HTR-8/SVneo (cell line): ENCODE results near the gene TEKTIP1.
"Not testable (repeated sequence)": the region's sequence is repeated elsewhere in the genome, so short reads cannot be mapped to it uniquely, and the experiment has no call there.

Experiments used
- DNase-seq: peaks from one replicate; pipeline ENCODE4 v3.0.0; 2011; ENCODE audit warnings: low spot score, mixed read lengths; ENCODE audit not compliant: insufficient read length
- FAIRE-seq: peaks from 2 replicates; lab custom pipeline; 2011; peaks lifted over from hg19 to GRCh38; lab: Jason Lieb, UNC

Gene TEKTIP1

DNA sequence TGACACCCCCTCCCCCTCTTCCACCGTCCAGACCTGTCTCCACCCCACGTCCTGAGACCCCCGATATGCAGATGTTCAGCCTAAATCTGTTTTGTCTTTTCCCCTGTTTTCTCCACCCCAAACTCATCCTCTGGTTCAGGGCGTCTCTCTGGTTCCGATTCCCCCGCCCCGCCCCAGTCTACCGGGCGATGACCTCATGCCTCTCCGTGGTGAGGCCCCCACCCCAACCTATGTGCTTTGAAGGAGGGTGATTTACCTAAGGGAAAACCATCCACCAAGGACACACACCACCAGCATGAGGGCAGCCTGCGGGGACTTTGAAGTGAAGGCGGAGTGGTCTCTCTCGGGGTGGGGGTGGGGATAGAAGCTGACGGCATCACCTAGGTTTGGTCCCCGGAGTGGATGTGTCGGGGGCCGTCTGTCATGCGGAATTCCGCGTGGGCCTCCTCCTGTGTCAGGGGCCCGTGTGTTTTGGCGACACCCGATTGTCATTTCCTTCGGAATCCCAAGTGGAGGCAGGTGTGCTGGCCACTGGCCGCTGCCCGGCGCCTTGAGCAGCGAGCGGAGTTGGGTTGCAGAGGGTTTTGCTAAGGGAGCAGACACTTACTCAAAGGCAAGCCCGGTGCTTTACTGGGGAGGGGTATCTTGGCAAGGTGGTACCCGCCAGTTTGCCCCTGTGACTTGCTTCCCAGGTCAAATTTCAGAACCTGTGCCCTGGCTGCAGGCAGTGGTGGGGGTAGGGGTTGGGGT is 31.4 kb upstream of the TEKTIP1 start:
- FAIRE-seq = no peak
- DNase-seq = no peak

- FAIRE-seq, DNase-seq: not testable (repeated sequence)
Observed at GRCh38 chr19:3508121-3508661, 30.8 kb upstream of the TEKTIP1 start.

- no peak for DNase-seq
- no peak for FAIRE-seq
Observed at GRCh38 chr19:3508771-3509535, 30.0 kb upstream of the TEKTIP1 start.

DNA sequence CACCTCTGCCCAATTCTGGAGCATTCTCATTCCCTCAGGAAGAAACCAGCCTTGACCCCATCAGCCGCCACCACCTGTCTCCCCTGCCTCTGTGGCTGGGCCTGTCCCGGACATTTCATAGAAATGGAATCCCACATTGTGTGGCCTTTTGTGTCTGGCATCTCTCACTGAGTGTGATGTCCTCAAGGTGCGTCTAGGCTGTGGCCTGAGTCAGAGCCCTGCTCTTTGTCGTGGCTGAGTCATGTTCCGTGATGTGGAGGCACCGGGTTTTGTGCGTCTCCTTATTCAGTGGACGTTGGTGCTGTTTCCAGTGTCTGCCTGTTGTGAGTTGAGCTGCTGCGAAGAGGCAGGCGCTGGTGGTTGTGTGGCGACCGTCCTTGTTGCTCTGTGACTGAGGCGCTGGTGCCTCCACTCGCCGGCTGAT is 29.4 kb upstream of the TEKTIP1 start:
- no peak for DNase-seq
- no peak for FAIRE-seq

GRCh38 chr19:3510727-3511126 is 28.2 kb upstream of the TEKTIP1 start:
- FAIRE-seq (no peak), DNase-seq (no peak)

DNA sequence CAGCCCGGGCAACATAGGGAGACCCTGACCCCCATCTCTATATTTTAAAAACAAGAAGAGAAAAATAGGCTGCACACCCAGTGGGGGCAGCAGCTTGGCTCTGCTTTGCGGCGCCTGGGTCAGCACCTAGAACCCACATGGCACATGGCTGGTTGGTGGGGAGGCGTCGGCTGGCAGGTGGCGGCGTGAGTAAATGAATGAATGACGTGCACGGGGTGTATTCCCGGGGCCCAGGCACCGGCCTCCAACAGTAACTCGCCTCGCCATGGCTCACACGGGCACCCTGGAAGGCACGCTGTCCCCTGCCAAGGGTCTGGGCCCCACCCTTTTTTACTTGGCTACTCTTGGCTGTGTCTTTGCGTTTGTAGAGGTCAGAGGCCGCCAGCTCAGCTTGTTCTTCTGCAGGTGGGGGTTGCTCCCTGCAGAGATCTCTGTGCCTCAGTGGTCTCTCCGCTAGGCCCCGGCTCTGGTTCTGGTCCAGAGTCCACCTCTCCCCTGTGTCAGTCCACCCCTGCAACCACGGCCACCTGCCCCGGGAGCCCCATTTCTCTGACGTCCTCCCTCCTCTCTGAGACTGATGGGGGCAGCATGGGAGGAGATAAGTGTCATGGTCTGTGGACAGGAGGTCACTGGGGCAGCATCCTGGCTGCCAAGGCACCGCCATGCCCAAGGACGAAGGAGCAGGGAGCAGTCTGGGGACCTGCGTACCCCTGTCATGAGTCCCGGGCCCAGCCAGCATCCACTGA is 27.3 kb upstream of the TEKTIP1 start:
- DNase-seq (no peak), FAIRE-seq (no peak)

- no peak for FAIRE-seq
- no peak for DNase-seq
Observed at GRCh38 chr19:3512562-3513228, 26.3 kb upstream of the TEKTIP1 start.

DNA sequence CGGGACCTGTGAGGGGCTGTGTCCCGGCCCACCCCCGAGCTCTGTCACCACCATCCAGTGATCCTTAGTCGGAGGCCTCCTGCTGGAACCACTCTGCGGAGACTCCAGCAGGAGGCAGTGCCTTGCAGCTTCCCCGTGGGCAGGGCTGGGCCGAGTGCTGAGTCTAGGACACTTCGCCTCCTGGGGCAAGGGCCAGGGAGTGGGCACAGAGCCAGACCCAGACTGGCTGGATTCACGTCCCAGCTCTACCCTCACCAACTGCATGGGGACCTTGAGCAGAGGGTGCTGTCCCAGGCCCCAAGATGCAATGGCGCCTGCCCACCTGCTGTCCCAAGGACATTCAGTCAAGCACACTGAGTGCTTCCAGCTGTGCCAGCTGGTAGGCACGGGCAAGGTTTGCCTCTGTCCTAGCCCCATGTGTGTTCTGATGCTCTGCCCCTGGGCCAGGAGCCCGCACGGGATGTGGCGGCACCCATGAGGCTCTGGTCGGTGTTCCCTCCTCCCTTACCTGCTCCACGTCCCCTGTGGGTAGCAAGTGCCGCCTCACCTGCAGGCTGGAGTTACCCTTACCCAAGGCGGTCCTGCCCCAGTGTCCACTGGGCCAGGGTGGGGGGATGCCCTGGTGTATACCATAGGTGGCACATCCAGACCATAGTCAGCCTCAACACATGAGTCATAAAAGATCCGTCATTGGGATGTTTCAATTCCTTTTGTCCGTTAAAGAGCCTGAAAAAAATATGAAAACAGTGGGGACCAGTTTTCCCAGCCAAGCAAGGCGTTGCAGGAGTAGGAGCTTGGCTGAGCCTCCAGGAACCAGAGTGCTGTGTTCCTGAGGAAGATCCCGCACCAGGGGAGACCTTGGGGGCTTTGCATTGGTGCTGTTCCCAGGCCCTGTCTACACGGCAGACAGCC is 25.5 kb upstream of the TEKTIP1 start:
- no peak for DNase-seq
- no peak for FAIRE-seq

GRCh38 chr19:3514930-3515329 is 24.0 kb upstream of the TEKTIP1 start:
- FAIRE-seq = no peak
- DNase-seq = no peak

DNA sequence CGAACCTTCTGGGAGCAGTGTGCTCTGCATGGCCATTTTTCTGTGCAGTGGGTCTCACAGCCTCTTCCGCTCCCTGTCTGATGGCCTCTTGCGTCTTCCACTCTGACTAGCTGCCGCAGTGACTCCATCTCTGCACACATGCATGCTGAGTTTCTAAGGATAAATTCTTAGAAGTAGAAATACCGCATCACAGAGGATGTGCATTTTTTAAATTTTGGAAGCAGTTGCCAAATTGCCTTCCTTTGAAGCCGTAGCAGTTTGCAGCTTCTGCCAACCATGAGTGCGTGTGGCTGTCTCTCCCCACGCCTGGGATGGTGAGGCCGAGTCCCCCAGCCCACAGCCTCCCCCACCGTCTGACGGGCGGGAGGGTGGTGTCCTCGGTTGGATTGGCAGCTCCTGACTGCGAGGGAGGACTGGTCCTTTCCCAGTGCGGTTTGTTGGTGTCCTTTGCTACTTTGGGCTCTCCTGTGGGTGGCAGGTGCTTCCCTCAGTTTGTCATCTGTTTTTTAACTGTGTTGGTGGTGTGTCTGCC is 23.0 kb upstream of the TEKTIP1 start:
- no peak for FAIRE-seq
- DNase-seq = no peak

DNA sequence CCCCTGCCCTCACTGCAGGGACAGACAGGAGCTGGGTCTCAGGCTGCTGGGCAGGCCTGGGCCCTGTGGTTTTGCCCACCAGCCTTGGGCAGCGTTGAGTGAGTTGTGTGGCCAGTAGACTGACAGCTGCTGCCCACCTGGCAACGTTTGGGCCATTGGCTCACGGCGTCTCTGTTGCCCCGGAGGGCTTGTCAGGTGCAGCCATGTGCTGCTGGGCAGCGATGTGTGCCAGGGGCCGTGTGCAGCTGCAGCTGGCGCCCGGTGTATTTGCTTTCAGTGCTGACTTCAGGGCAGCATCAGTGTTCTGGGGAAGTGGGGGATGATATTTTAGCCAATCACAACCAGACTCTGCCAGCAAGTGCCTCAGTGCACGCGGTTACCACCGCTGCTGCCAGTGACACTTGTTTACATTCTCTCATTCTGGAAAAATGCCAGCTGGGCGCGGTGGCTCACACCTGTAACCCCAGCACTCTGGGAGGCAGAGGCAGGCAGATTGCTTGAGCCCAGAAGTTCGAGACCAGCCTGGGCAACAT is 22.2 kb upstream of the TEKTIP1 start:
- DNase-seq = no peak
- FAIRE-seq = no peak

GRCh38 chr19:3517638-3518037 is 21.3 kb upstream of the TEKTIP1 start:
- DNase-seq (no peak), FAIRE-seq (no peak)

DNA sequence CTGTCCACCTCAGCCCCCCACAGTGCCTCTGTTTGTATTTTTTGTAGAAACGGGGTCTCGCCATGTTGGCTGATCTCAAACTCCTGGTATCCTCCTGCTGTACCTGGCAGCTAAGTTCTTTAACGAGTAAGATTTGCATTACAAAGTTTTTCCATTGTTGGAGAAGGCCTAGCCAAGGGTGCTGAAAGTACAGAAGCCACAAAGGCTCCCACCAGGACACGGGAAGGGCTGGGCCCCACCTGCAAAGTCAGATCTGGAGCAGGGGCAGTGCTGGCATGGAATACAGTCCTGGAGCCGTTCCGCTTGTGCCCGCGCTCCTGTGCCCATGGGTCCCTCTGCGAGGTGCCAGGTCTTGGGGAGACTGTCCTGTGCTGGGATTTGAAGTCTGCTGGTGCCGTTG is 20.7 kb upstream of the TEKTIP1 start:
- no peak for FAIRE-seq
- no peak for DNase-seq

DNA sequence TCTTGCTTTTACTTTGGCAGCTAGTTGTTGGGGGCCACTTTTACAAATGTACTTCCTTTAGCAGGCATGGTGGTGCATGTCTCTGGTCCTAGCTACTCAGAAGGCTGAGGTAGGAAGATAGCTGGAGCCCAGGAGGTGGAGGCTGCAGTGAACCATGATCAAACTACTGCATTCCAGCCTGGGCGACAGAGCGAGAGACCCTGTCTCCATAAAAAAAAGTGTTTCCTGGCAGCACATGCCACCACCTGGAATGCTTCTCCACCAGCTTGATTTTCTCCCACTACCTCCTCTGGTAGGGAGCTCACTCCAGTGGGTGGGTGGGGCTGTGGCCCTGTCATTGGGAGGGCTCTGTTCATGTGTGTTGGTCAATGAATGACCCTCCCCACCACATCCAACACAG is 20.3 kb upstream of the TEKTIP1 start:
- no peak for DNase-seq
- FAIRE-seq = no peak

DNA sequence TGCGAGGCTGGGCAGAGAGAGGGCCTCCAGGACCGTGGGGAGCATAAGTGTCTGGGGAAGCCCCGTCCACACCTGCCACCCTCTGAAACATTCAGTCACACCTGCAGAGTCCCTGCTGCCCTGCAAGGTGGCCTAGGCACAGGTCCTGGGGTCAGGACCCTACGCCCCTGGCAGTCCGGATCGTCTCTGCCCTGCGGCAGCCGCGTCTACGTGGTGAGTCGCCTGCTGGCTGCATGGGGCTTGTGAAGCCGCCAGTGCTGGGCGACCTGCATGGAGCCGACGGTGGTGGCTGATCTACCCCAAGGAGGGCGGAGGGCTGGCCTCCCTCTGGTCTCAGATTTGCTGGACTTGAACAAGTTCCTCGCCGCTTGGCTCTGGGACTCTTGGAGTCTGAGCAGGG is 19.8 kb upstream of the TEKTIP1 start:
- no peak for FAIRE-seq

DNA sequence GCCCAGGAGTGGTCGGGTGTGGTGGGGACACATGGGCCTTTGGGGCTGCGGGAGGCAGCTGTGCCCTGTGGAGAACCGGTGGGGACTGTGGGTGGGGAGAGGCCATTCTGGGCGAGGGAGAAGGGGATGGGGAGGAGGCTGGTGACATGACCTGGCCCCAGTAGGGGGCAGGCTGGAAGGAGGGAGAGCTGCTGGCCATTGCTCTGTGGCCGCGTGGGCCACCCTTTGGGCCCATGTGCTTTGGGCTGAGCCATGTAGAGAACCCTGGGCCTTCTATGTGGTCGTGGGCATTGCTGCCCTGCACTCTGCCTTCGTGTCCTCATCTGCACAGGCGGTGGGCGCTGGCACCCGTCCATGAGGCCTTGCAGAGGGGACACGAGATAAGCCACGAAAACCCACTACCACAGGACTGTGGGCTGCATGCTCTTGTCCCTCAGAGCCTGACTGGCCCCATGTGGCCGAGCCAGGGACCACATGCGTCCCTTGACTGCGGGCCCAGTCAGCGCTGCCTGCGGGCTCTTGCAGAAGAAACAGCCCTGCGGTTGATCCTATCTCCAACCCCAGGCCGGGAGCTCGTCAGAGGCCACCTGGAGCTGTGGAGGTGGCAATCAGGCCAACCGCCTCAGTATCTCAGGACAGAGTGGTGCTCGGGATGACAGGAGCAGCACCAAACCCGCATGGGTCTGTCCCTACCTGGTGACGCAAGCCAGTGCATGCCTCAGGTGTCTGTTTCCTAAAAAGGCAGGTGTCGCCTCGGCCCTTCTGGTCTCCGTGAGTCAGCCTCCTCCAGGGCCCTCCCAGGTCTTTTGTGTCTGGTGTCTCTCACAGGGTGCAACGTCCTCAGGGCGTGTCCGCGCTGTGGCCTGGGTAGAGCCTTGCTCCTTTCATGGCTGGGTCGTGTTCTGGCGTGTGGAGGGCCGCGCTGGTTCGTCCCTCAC is 18.5 kb upstream of the TEKTIP1 start:
- DNase-seq (no peak), FAIRE-seq (no peak)

More for the DNA sequence above, 19.8 kb upstream of the TEKTIP1 start:
- no peak for DNase-seq

DNA sequence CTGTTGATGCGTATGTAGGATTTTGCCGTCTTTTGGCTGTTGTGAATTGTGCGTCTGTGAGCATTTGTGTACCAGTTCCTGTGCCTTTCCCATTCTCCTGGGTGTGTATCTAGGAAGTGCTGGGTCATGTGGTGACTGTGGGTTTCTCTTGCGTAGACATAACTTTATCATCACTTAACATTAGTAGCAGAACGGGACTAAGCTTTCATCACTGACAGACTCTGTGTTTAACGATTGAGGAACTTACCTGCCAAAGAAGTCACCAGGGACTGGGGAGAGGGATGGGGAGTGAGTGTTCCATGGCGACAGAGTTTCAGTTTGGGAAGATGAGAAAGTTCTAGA is 17.9 kb upstream of the TEKTIP1 start:
- FAIRE-seq (no peak), DNase-seq (no peak)
